Fibroblast of skin of right biceps (primary cell): ENCODE measurements around the gene ZMYM1.
"Not testable (repeated sequence)": the region's sequence is repeated elsewhere in the genome, so short reads cannot be mapped to it uniquely, and the experiment has no call there.

ENCODE experiments used
- DNase-seq: peaks from one replicate; pipeline ENCODE4 v3.0.0-alpha.2; 2013

The ZMYM1 gene

GRCh38 chr1:35080171-35080854 lies 1.1 kb downstream of the ZMYM1 start:
- no peak for DNase-seq

GRCh38 chr1:35085421-35085820 lies 6.2 kb downstream of the ZMYM1 start:
- no peak for DNase-seq

GRCh38 chr1:35097224-35097623 lies 18.0 kb downstream of the ZMYM1 start:
- peak; percentile 17 for DNase-seq

- peak; percentile 52 for DNase-seq
These were observed 31.9 kb downstream of the ZMYM1 start for GRCh38 chr1:35111106-35111505.

- DNase-seq, result no peak
These were observed 33.5 kb downstream of the ZMYM1 start for GRCh38 chr1:35112668-35113067.

GRCh38 chr1:35115459-35116383 lies 36.5 kb downstream of the ZMYM1 start:
- peak; percentile 12 for DNase-seq

GRCh38 chr1:35120458-35121133 lies 41.4 kb downstream of the ZMYM1 start:
- DNase-seq, result no peak

GRCh38 chr1:35122311-35122710 lies 43.1 kb downstream of the ZMYM1 start:
- DNase-seq, result no peak

GRCh38 chr1:35126546-35126945 lies 47.4 kb downstream of the ZMYM1 start:
- no peak for DNase-seq

- DNase-seq, result no peak
These were observed 49.9 kb downstream of the ZMYM1 start for GRCh38 chr1:35129080-35129479.

GRCh38 chr1:35136780-35137179 lies 57.6 kb downstream of the ZMYM1 start:
- DNase-seq, result no peak

GRCh38 chr1:35137590-35137989 lies 58.4 kb downstream of the ZMYM1 start:
- not testable (repeated sequence) for DNase-seq

GRCh38 chr1:35142294-35142693 lies 63.1 kb downstream of the ZMYM1 start:
- not testable (repeated sequence) for DNase-seq

GRCh38 chr1:35142728-35143127 lies 63.5 kb downstream of the ZMYM1 start:
- not testable (repeated sequence) for DNase-seq

GRCh38 chr1:35143737-35144508 lies 64.7 kb downstream of the ZMYM1 start:
- DNase-seq, result no peak

- DNase-seq, result not testable (repeated sequence)
These were observed 66.8 kb downstream of the ZMYM1 start for GRCh38 chr1:35145892-35146549.

GRCh38 chr1:35151220-35151619 lies 72.0 kb downstream of the ZMYM1 start:
- no peak for DNase-seq

GRCh38 chr1:35164893-35165292 lies 85.7 kb downstream of the ZMYM1 start:
- DNase-seq, result no peak
